Upper lobe of right lung (tissue), 1 donor: ENCODE data around the gene ABCG4. TPM values are rescaled to one million over a fixed set of nuclear protein-coding genes. Genes with fewer than 3 reads are reported as not detected.
"Not testable (repeated sequence)": the region's sequence is repeated elsewhere in the genome, so short reads cannot be mapped to it uniquely, and the experiment has no call there.

Experiments used
- ATAC-seq: fragments of 200-7000 bp; cut with Tn5 transposase; one replicate; pipeline ENCODE4 v1.9.1; 2020; ENCODE audit warnings: mild to moderate bottlenecking, moderate library complexity
- DNase-seq: peaks from one replicate; pipeline ENCODE4 v3.0.0-alpha.2; 2020
- H3K27ac ChIP-seq: fragments of 200-600 bp; one replicate; pipeline ENCODE4 v1.8.0; 2022
- H3K27me3 ChIP-seq: fragments of 200-600 bp; one replicate; pipeline ENCODE4 v1.8.0; 2022; ENCODE audit warnings: mild to moderate bottlenecking
- H3K36me3 ChIP-seq: fragments of 200-600 bp; one replicate; pipeline ENCODE4 v1.8.0; 2022
- H3K4me1 ChIP-seq: fragments of 200-600 bp; one replicate; pipeline ENCODE4 v1.8.0; 2022
- H3K4me3 ChIP-seq: fragments of 200-600 bp; one replicate; pipeline ENCODE4 v1.8.0; 2022; ENCODE audit warnings: mild to moderate bottlenecking
- H3K9me3 ChIP-seq: fragments of 200-600 bp; one replicate; pipeline ENCODE4 v1.8.0; 2022
- CTCF ChIP-seq: fragments of 200-600 bp; IDR thresholded peaks from one replicate; pipeline ENCODE4 v1.8.0; 2022; ENCODE audit warnings: antibody characterized with exemption
- intact Hi-C: fragments of 100-400 bp; cut with DNase I; formaldehyde crosslinking; loops from one replicate; pipeline ENCODE4 v1.11.0; 2022
- total RNA-seq: library from RNA; stranded (reverse); fragmentation: NEBNext Ultra II Directional; extraction: Animal tissue kit (Norgen Biotek cat#: 25700); gene quantifications from one replicate; pipeline ENCODE4 v1.2.1, GENCODE V29; 2021
- donor health status: DM: no; HTN: yes; CAD: no; lungs with severe emphysema.

ABCG4 gene
- total RNA-seq, 1 donor from 2014 or later = 0.14 TPM

- no peaks in the 10 kb centered on the region for H3K27me3 ChIP-seq
- intact Hi-C loops = no loop called here
- no peak overlapping the region for H3K27ac ChIP-seq
- no peaks in the 10 kb centered on the region for H3K9me3 ChIP-seq
- DNase-seq = peak; percentile 28
- no peak overlapping the region for H3K4me3 ChIP-seq
- H3K36me3 ChIP-seq = no peaks in the 10 kb centered on the region
- no peak for TF ChIP-seq CTCF
- no peaks in the 10 kb centered on the region for H3K4me1 ChIP-seq
- peak; percentile 26 for ATAC-seq
Measured at GRCh38 chr11:119194811-119195440, 46.1 kb downstream of the ABCG4 start.

- peak overlapping the region; percentile 26 for H3K27ac ChIP-seq
Measured at GRCh38 chr11:119195680-119196079, 46.8 kb downstream of the ABCG4 start.

GRCh38 chr11:119196833-119197483 lies 48.1 kb downstream of the ABCG4 start:
- DNase-seq (peak; percentile 23), ATAC-seq (peak; percentile 95)
- Histone ChIP-seq H3K4me1 (no peaks in the 10 kb centered on the region), H3K27me3 (no peaks in the 10 kb centered on the region), H3K4me3 (no peak overlapping the region), H3K27ac (no peak overlapping the region), H3K36me3 (no peaks in the 10 kb centered on the region), H3K9me3 (no peaks in the 10 kb centered on the region)
- intact Hi-C loops = no loop called here
- TF ChIP-seq CTCF = peak; percentile 84

More at GRCh38 chr11:119195680-119196079, 46.8 kb downstream of the ABCG4 start:
- ATAC-seq = peak; percentile 86
- Histone ChIP-seq H3K9me3 (no peaks in the 10 kb centered on the region), H3K27me3 (no peaks in the 10 kb centered on the region), H3K4me1 (no peaks in the 10 kb centered on the region), H3K4me3 (no peak overlapping the region), H3K36me3 (no peaks in the 10 kb centered on the region)
- intact Hi-C loops = no loop called here
- TF ChIP-seq CTCF = no peak
- DNase-seq = peak; percentile 83

- H3K4me1 ChIP-seq = no peaks in the 10 kb centered on the region
- no peak overlapping the region for H3K4me3 ChIP-seq
- H3K9me3 ChIP-seq = no peaks in the 10 kb centered on the region
- peak; percentile 20 for DNase-seq
- ATAC-seq = no peak
- no peak for TF ChIP-seq CTCF
- no peaks in the 10 kb centered on the region for H3K36me3 ChIP-seq
- no peaks in the 10 kb centered on the region for H3K27me3 ChIP-seq
- intact Hi-C loops = no loop called here
- H3K27ac ChIP-seq = no peak overlapping the region
Measured at GRCh38 chr11:119198925-119199324, 50.1 kb downstream of the ABCG4 start.

- not testable (repeated sequence) for H3K36me3 ChIP-seq, H3K4me1 ChIP-seq, ATAC-seq, H3K4me3 ChIP-seq, H3K27me3 ChIP-seq, H3K27ac ChIP-seq, H3K9me3 ChIP-seq
- peak; percentile 7 for DNase-seq
- intact Hi-C loops = loop anchor here (10.0 kb wide), 1 partner anchor 114 kb away; the partner anchor contains the start of gene MCAM
Measured at GRCh38 chr11:119201236-119201635, 52.4 kb downstream of the ABCG4 start.

GRCh38 chr11:119202554-119202953 lies 53.7 kb downstream of the ABCG4 start:
- no peak for DNase-seq
- no peak for TF ChIP-seq CTCF
- intact Hi-C loops = loop anchor here (10.0 kb wide), 1 partner anchor 112 kb away; the partner anchor contains the start of gene MCAM

More at GRCh38 chr11:119202554-119202953, 53.7 kb downstream of the ABCG4 start:
- Histone ChIP-seq H3K9me3 (no peaks in the 10 kb centered on the region), H3K4me3 (no peak overlapping the region), H3K36me3 (no peaks in the 10 kb centered on the region), H3K4me1 (peaks cover 10% of the 10 kb centered on the region), H3K27ac (no peak overlapping the region), H3K27me3 (no peaks in the 10 kb centered on the region)
- no peak for ATAC-seq
